Spleen (tissue), 11 donors: ENCODE measurements around the gene GRIA1. TPM values are rescaled to one million over a fixed set of nuclear protein-coding genes. Genes with fewer than 3 reads are reported as not detected.
"Not testable (repeated sequence)": the region's sequence is repeated elsewhere in the genome, so short reads cannot be mapped to it uniquely, and the experiment has no call there.

Experiments used
- DNase-seq: peaks from one replicate; pipeline ENCODE4 v3.0.0-alpha.2; 2020
- H3K27ac ChIP-seq, 8 donors: fragments of 200-600 bp; sonication (generic) in 7 of 8; 1 replicate in 4 of 8; 2 replicates in 4 of 8; pipeline versions ENCODE4 v1.5.0 to v1.8.0; 2016 to 2021; ENCODE audit warnings: inconsistent platforms in 4 of 8, mild to moderate bottlenecking in 4 of 8, moderate library complexity in 1 of 8
- H3K27me3 ChIP-seq, 7 donors: fragments of 200-600 bp; sonication (generic) in 6 of 7; replicated peaks in 1 of 7; 1 replicate in 4 of 7; 2 replicates in 3 of 7; pipeline versions ENCODE4 v1.5.0 to v1.8.0; 2016 to 2021; ENCODE audit warnings: inconsistent platforms in 3 of 7, mild to moderate bottlenecking in 1 of 7
- H3K36me3 ChIP-seq, 6 donors: fragments of 200-600 bp; sonication (generic) in 5 of 6; 1 replicate in 4 of 6; 2 replicates in 2 of 6; pipeline versions ENCODE4 v1.5.0 to v1.8.0; 2016 to 2021; ENCODE audit warnings: inconsistent platforms in 2 of 6
- H3K4me1 ChIP-seq, 6 donors: fragments of 200-600 bp; sonication (generic) in 5 of 6; 1 replicate in 3 of 6; 2 replicates in 3 of 6; pipeline versions ENCODE4 v1.5.0 to v1.8.0; 2016 to 2021; ENCODE audit warnings: inconsistent platforms in 3 of 6
- H3K4me3 ChIP-seq, 8 donors: fragments of 200-600 bp; sonication (generic) in 7 of 8; 1 replicate in 4 of 8; 2 replicates in 4 of 8; pipeline versions ENCODE4 v1.5.0 to v1.8.0; 2016 to 2021; ENCODE audit warnings: inconsistent platforms in 4 of 8, mild to moderate bottlenecking in 4 of 8, moderate library complexity in 2 of 8
- H3K9me3 ChIP-seq, 8 donors: fragments of 200-600 bp; sonication (generic) in 7 of 8; 1 replicate in 4 of 8; 2 replicates in 4 of 8; pipeline versions ENCODE4 v1.5.0 to v1.8.0; 2016 to 2021; ENCODE audit warnings: inconsistent platforms in 4 of 8
- CTCF ChIP-seq, 11 experiments: fragments of 200-600 bp in 7 of 11; fragments of 450-650 bp in 4 of 11; sonication (generic) in 4 of 11; IDR thresholded peaks in 8 of 11; conservative IDR thresholded peaks in 3 of 11; 1 replicate in 7 of 11; 2 replicates in 4 of 11; pipeline versions ENCODE4 v1.4.0 to v1.8.0; 2016 to 2021; ENCODE audit warnings: antibody characterized with exemption in 11 of 11, inconsistent platforms in 4 of 11, mild to moderate bottlenecking in 1 of 11
- POLR2A ChIP-seq, 3 donors: fragments of 450-650 bp; IDR thresholded peaks; one replicate each; pipeline ENCODE4 v1.5.1; 2017; ENCODE audit warnings: antibody characterized with exemption in 3 of 3, mild to moderate bottlenecking in 1 of 3
- POLR2AphosphoS5 ChIP-seq, 3 donors: sonication (generic); formaldehyde crosslinking; IDR thresholded peaks; one replicate each; pipeline ENCODE4 v1.5.1; 2017; ENCODE audit warnings: antibody characterized with exemption in 3 of 3
- WGBS, 5 donors: extraction: QIAGEN DNeasy Blood & Tissue Kit in 3 of 5; methylation state at CpG; one replicate each; pipeline versions ENCODE4 v1.1.5 to v1.1.7; 2013 to 2018; 5-methylcytosine and 5-hydroxymethylcytosine counted together
- intact Hi-C: fragments of 100-400 bp; cut with DNase I; formaldehyde crosslinking; loops from one replicate; pipeline ENCODE4 v1.15.0; 2023; ENCODE audit warnings: low total_unique reads
- polyA plus RNA-seq, 3 donors: library from polyadenylated mRNA; stranded (reverse); fragments of 200-250 nt; gene quantifications; one replicate each; pipeline ENCODE4 v1.2.1, GENCODE V29; 2013
- total RNA-seq, 7 donors: library from RNA; depleted of rRNA in 3 of 7; stranded (reverse); fragments of >200 nt in 3 of 7; fragmentation: NEBNext Ultra II Directional in 4 of 7; extraction: Animal tissue kit (Norgen Biotek cat#: 25700) in 4 of 7; gene quantifications; one replicate each; pipeline versions ENCODE4 v1.1.0 to v1.2.1, GENCODE V29; 2016 to 2021
- donor health status: healthy with polysubstance abuse.
- donor health status: DM: no; HTN: no; CAD: no; lungs with moderate emphysema.
- donor health status: DM: no; HTN: no; CAD: no.
- donor health status: Bipolar disorder and iron deficiency.
- donor health status: healthy.
- donor health status: DM: no; HTN: no; CAD: no.
- donor health status: DM: yes; HTN: yes; CAD: no.

Gene GRIA1
- total and polyA plus RNA-seq, 10 donors = 0.02 to 0.19 (median 0.09) TPM; not detected in 6

GRCh38 chr5:153717287-153717686, 226.8 kb downstream of the GRIA1 start:
- Histone ChIP-seq H3K4me3 (no peak overlapping the region), H3K27ac (no peak overlapping the region), H3K9me3 (no peaks in the 10 kb centered on the region), H3K4me1 (no peaks in the 10 kb centered on the region), H3K27me3 (no peaks in the 10 kb centered on the region), H3K36me3 (no peaks in the 10 kb centered on the region)
- intact Hi-C loops = no loop called here
- TF ChIP-seq POLR2A (IDR thresholded peaks at IDR 0.05) (no peak), POLR2AphosphoS5 (IDR thresholded peaks at IDR 0.05) (no peak), CTCF (IDR thresholded peaks at IDR 0.05 in 8 of 11, conservative IDR thresholded peaks at IDR 0.05 in 3 of 11) (no peak)
- 91 to 99% (median 97%) methylated on average over 3 of the region's 3 CpGs for WGBS, 5 donors
- DNase-seq = no peak

GRCh38 chr5:153718713-153719112, 228.2 kb downstream of the GRIA1 start:
- H3K27ac ChIP-seq = no peak overlapping the region
- WGBS, 5 donors = 67 to 89% (median 76%) methylated on average over 1 of the region's 1 CpG
- H3K27me3 ChIP-seq = no peaks in the 10 kb centered on the region
- no peak for TF ChIP-seq POLR2AphosphoS5 (IDR thresholded peaks at IDR 0.05)
- TF ChIP-seq POLR2A (IDR thresholded peaks at IDR 0.05) = no peak
- TF ChIP-seq CTCF (IDR thresholded peaks at IDR 0.05 in 8 of 11, conservative IDR thresholded peaks at IDR 0.05 in 3 of 11) = no peak
- DNase-seq = no peak
- intact Hi-C loops = no loop called here
- no peak overlapping the region for H3K4me3 ChIP-seq
- peaks cover 0 to 7% (median 0%) of the 10 kb centered on the region in 8 donors for H3K9me3 ChIP-seq
- H3K4me1 ChIP-seq = no peaks in the 10 kb centered on the region
- no peaks in the 10 kb centered on the region for H3K36me3 ChIP-seq

GRCh38 chr5:153719324-153719723, 228.9 kb downstream of the GRIA1 start:
- intact Hi-C loops = no loop called here
- WGBS, 5 donors = 76 to 90% (median 82%) methylated on average over 5 of the region's 5 CpGs
- Histone ChIP-seq H3K36me3 (no peaks in the 10 kb centered on the region), H3K4me1 (no peaks in the 10 kb centered on the region), H3K4me3 (no peak overlapping the region), H3K27me3 (no peaks in the 10 kb centered on the region), H3K27ac (no peak overlapping the region), H3K9me3 (peaks cover 0 to 7% (median 0%) of the 10 kb centered on the region in 8 donors)
- TF ChIP-seq POLR2AphosphoS5 (IDR thresholded peaks at IDR 0.05) (no peak), CTCF (IDR thresholded peaks at IDR 0.05 in 8 of 11, conservative IDR thresholded peaks at IDR 0.05 in 3 of 11) (no peak), POLR2A (IDR thresholded peaks at IDR 0.05) (no peak)
- no peak for DNase-seq

- H3K36me3 ChIP-seq, H3K9me3 ChIP-seq, DNase-seq, H3K4me1 ChIP-seq, intact Hi-C loops, H3K27ac ChIP-seq, H3K4me3 ChIP-seq, H3K27me3 ChIP-seq: not testable (repeated sequence)
- WGBS, 5 donors = 78 to 93% (median 85%) methylated on average over 11 to 15 of the region's 15 CpGs
Observed at GRCh38 chr5:153723022-153723610, 232.6 kb downstream of the GRIA1 start.

GRCh38 chr5:153742060-153742459, 251.6 kb downstream of the GRIA1 start:
- Histone ChIP-seq H3K27me3 (peaks cover 0 to 24% (median 0%) of the 10 kb centered on the region in 7 donors), H3K27ac (no peak overlapping the region), H3K9me3 (no peaks in the 10 kb centered on the region), H3K4me1 (peaks cover 0 to 14% (median 6%) of the 10 kb centered on the region in 6 donors), H3K4me3 (no peak overlapping the region), H3K36me3 (no peaks in the 10 kb centered on the region)
- TF ChIP-seq POLR2A (IDR thresholded peaks at IDR 0.05) = no peak
- TF ChIP-seq CTCF (IDR thresholded peaks at IDR 0.05 in 8 of 11, conservative IDR thresholded peaks at IDR 0.05 in 3 of 11) = no peak
- no peak for TF ChIP-seq POLR2AphosphoS5 (IDR thresholded peaks at IDR 0.05)
- intact Hi-C loops = no loop called here
- WGBS, 5 donors = 20 to 30% (median 24%) methylated on average over 5 of the region's 5 CpGs
- no peak for DNase-seq
